ENCODE results near the gene POC1B.
A peak's percentile ranks its signal among the peaks of the same experiment; 100 is the strongest.

The POC1B gene

DNA sequence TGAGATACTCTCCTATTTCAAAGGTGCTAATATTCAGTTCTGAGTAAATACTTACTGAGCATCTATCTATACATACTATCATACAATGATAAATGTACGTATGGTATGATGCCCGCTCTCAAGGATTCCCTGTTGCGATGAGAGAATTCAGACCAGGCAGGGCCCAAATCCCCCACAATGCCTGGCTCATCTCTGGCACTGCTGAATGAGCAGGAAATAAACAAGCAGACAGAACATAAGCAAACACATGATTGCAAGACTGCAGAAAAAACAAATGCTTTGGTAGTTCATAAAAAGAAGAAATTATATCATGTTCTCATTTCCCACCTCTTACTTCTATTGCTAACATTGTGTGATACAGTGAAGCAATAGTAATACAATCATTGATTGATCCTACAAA, 96.3 kb downstream of the POC1B start:
- DNase-seq (ENCODE audit: low read depth): no peak
- H3K4me3 ChIP-seq (ENCODE audit: low read depth, low read length): no peak overlapping the region
- TF ChIP-seq, protein P1, sequence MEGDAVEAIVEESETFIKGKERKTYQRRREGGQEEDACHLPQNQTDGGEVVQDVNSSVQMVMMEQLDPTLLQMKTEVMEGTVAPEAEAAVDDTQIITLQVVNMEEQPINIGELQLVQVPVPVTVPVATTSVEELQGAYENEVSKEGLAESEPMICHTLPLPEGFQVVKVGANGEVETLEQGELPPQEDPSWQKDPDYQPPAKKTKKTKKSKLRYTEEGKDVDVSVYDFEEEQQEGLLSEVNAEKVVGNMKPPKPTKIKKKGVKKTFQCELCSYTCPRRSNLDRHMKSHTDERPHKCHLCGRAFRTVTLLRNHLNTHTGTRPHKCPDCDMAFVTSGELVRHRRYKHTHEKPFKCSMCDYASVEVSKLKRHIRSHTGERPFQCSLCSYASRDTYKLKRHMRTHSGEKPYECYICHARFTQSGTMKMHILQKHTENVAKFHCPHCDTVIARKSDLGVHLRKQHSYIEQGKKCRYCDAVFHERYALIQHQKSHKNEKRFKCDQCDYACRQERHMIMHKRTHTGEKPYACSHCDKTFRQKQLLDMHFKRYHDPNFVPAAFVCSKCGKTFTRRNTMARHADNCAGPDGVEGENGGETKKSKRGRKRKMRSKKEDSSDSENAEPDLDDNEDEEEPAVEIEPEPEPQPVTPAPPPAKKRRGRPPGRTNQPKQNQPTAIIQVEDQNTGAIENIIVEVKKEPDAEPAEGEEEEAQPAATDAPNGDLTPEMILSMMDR (conservative IDR thresholded peaks at IDR 0.05; ENCODE audit: low read depth, low read length): no peak

DNA sequence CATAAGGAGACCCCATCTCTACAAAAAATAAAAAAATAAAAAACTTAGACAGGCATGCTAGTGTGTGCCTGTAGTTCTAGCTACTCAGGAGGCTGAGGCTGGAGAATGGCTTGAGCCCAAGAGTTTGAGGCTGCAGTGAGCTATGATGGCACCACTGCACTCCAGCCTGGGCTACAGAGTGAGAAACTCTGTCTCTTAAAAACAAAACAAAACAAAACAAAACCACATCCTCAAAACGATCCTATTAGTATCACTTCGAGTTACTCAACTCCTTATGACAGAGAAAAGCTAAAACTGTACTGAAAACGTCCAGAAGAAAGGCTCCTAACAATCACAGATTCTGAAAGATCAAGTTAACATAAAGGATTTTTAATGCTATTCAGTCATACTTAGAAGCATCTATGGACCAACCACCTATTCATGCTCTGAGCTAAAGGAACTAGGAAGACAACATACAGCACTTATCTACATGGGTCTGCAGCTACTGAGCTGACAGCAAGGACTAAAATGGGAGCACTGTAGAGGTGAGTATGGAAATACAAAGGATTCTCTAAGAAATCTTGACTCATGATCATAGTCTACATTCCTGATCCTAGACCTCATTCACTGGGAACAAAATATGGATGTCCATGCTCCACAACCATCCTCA, 98.2 kb downstream of the POC1B start:
- no peak overlapping the region for H3K4me3 ChIP-seq (ENCODE audit: low read depth, low read length)
- TF ChIP-seq, protein P1 (conservative IDR thresholded peaks at IDR 0.05; ENCODE audit: low read depth, low read length): no peak
- peak; percentile 27 for DNase-seq (ENCODE audit: low read depth)

DNA sequence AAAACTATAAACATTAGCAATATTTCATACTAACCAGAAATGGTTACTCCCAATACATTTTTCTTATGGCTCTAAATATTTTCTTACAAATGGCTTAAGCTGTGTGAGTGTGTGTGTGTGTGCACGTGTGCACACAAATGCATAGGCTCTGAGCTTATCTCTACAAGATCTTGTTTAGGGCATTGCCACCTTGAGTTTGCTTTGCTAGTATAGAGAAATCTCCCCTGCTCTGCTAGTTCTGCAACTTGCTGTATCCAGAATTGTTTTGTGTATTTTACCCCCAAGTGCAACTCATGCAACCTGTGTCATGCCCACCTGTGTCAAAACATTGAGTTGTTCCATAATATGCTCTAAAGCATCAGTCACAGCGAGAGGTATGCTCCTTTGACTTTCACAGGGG, 101.0 kb downstream of the POC1B start:
- no peak overlapping the region for H3K4me3 ChIP-seq (ENCODE audit: low read depth, low read length)
- DNase-seq (ENCODE audit: low read depth): no peak
- TF ChIP-seq, protein P1 (conservative IDR thresholded peaks at IDR 0.05; ENCODE audit: low read depth, low read length): no peak

DNA sequence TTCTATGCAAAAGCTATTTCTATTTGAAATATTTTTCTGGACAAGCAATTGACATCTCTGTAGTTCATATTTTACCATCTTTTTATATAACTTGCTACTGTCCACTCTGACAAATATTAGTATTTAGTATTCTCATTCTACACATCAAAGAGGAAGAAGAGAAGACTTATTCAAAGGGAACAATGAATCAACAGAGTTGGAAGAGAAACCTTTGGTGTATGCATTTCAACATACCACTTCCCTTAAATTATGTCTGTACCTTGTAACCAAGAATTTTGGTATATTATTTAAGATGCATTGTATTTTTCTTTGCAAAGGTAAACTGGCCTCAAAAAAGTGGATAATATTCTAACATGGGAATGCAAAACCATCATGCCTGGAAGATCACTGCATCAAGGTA, 101.5 kb downstream of the POC1B start:
- H3K4me3 ChIP-seq (ENCODE audit: low read depth, low read length): no peak overlapping the region
- DNase-seq (ENCODE audit: low read depth): no peak
- TF ChIP-seq, protein P1 (conservative IDR thresholded peaks at IDR 0.05; ENCODE audit: low read depth, low read length): no peak

DNA sequence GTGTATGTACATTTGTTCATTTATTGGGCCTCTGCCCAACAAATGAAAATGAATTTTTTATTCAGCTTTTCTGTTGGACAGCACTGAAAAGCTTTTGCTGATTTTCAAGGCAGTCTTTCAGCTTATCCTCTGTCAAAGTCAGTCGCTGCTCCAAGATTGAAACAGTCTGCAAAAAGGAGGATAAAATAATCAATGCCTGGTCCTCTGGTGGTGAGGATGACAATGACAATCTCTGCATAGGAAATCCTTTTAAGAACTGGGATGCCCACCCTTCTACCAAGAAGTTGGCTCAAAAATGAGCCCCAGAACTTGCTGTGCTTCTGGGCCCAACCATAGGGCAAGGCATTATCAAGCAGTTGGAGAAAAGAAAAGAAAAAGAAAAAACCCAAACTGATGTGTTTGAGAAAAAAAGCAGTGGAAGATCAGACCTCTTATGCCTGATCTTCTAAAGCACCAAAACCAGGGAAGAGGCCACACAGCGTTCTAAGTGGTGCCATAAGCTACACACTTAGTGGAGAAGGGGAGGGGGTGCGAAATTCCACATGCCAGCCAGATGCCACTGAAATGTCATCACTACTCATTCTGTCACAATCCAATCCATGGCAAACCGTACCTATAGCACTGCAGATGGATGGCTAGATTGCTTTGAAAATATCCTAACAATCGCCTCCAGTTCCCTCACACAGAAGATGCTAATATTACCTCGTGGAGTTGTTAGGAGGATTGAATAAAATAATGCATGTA, 104.6 kb downstream of the POC1B start:
- TF ChIP-seq, protein P1 (conservative IDR thresholded peaks at IDR 0.05; ENCODE audit: low read depth, low read length): peak; percentile 13
- H3K4me3 ChIP-seq (ENCODE audit: low read depth, low read length): no peak overlapping the region
- no peak for DNase-seq (ENCODE audit: low read depth)

DNA sequence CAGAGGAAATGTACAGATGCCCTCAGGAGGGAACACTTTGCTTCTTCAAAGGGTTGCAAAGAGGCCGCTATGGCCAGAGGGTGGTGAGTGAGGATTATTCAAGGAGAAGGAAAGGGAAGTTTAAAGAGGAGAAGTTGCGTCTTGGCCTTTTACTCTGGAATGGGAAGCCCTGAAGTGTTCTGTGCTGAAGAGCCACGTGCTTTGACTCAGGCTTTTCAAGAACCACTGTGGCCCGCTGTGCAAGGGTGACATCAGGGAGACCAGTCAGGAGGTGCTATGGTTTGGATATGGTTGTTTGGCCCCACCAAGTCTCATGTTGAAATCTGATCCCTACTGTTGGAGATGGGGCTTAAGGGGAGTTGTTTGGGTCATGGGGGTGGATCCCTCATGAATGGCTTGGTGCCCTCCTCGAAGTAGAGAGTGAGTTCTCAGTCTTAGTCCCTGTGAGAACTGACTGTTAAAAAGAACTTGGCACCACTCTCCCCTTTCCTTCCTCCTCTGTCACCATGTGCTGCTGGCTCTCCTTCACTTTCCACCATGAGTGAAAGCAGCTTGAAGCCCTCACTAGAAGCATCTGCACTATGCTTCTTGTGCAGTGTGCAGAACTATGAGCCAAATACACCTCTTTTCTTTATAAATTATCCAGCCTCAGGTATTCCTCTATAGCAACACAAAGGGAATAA, 107.5 kb downstream of the POC1B start:
- H3K4me3 ChIP-seq (ENCODE audit: low read depth, low read length): no peak overlapping the region
- TF ChIP-seq, protein P1 (conservative IDR thresholded peaks at IDR 0.05; ENCODE audit: low read depth, low read length): no peak
- no peak for DNase-seq (ENCODE audit: low read depth)

Measured in choroid plexus epithelial cell (primary cell).